ENCODE results near the gene ZNF346. TPM values are rescaled to one million over a fixed set of nuclear protein-coding genes. Genes with fewer than 3 reads are reported as not detected.

ZNF346 gene
- total RNA-seq, 5 donors from 2014 or later (not counting 1 experiment from before 2014, with no cell fraction given), result 22.8 to 25.7 (median 24.8) TPM

DNA sequence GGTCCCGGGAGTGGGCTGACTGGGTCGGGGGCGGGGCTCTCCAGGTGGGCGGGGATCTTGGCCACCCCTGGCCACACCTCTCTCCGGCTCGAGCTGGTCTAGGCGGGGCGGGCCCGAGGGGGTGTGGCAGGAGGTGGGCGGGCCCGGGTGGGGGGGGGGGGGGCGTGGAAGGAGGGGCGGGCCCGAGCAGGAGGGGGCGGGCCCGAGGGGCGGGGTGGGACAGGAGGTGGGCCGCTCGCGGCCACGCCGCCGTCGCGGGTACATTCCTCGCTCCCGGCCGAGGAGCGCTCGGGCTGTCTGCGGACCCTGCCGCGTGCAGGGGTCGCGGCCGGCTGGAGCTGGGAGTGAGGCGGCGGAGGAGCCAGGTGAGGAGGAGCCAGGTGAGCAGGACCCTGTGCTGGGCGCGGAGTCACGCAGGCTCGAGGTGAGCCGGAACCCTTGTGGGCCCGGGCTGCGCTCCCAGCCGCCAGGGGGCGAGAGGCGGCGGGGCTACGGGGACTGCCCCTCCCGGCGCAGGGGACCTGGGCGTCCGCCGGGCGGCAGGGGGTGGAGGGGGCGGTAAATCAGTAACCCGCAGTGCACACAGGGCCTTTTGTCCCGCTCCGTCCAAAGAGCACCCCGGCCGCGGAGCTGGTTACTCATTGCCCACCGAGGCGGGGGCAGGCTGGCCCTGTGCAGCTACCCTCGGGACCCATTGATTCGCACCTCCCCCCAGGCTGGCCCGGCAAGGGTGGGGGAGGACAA, 64.3 kb downstream of the ZNF346 start, which contains the start of gene FGFR4:
TSS of gene FGFR4 (plus strand) at position 262 of the 744 bp plus-strand sequence. CDS start 2,688 bp downstream, outside the sequence.
- Mint-ChIP-seq H3K36me3 (no peaks in the 10 kb centered on the region), H3K27me3 (peaks cover 5 to 13% of the 10 kb centered on the region in 2 donors), H3K9me3 (no peaks in the 10 kb centered on the region), H3K4me3 (peak within 1 kb of the TSS; percentile 65 to 72 (median 67)), H3K27ac (peak within 1 kb of the TSS; percentile 18 to 41), H3K4me1 (peaks cover 13 to 14% (median 14%) of the 10 kb centered on the region in 3 donors)
- H3K36me3 ChIP-seq (ENCODE audit: control insufficient read depth in 2 of 2, extremely low read depth in 1 of 2, insufficient read depth in 1 of 2, low read length in 1 of 2), result no peaks in the 10 kb centered on the region
- ATAC-seq (replicated peaks in 1 of 4) (peak; percentile 84 to 86 (median 84)), DNase-seq (peak; percentile 30 to 79 (median 60))
- no peak within 1 kb of the TSS for H3K27ac ChIP-seq (ENCODE audit: low read length)
- ChIA-PET CTCF (interaction anchor here in 1 of 2 donors (0.6 to 2.8 kb wide), 3 partner anchors 14 to 35 kb away, joined by 3 to 18 read pairs (median 4); no protein-coding TSS in a partner anchor), POLR2A (interaction anchor here in 1 of 2 donors (0.6 kb wide), 1 partner anchor 184 kb away, joined by 3 read pairs; no protein-coding TSS in a partner anchor)
- no peaks in the 10 kb centered on the region for H3K9me3 ChIP-seq
- peaks cover 0 to 45% of the 10 kb centered on the region in 2 experiments for H3K27me3 ChIP-seq (replicated peaks in 1 of 2; ENCODE audit: control insufficient read depth in 2 of 2, extremely low read depth in 1 of 2, insufficient read depth in 2 of 2, low read length in 1 of 2)
- H3K4me3 ChIP-seq (ENCODE audit: control insufficient read depth in 1 of 2, extremely low read depth in 1 of 2, low read length in 1 of 2), result peak within 1 kb of the TSS; percentile 41 to 57
- 2% methylated on average over 50 of the region's 68 CpGs for WGBS (ENCODE audit: insufficient coverage)
- H3K4me1 ChIP-seq (ENCODE audit: control insufficient read depth in 1 of 2, extremely low read depth in 1 of 2, insufficient read depth in 2 of 2, low read length in 2 of 2), result peaks cover 4 to 18% of the 10 kb centered on the region in 2 experiments

- WGBS (ENCODE audit: insufficient coverage), result 28% methylated on average over 17 of the region's 23 CpGs
- ATAC-seq (replicated peaks in 1 of 4) (no peak), DNase-seq (peak in 1 of 35 experiments; percentile 1)
- no peak overlapping the region for H3K27ac Mint-ChIP-seq
- no peaks in the 10 kb centered on the region for H3K36me3 ChIP-seq (ENCODE audit: control insufficient read depth in 2 of 2, extremely low read depth in 1 of 2, insufficient read depth in 1 of 2, low read length in 1 of 2)
- H3K9me3 Mint-ChIP-seq, result no peaks in the 10 kb centered on the region
- no peak overlapping the region for H3K27ac ChIP-seq (ENCODE audit: low read length)
- peaks cover 0 to 45% of the 10 kb centered on the region in 2 experiments for H3K27me3 ChIP-seq (replicated peaks in 1 of 2; ENCODE audit: control insufficient read depth in 2 of 2, extremely low read depth in 1 of 2, insufficient read depth in 2 of 2, low read length in 1 of 2)
- no peaks in the 10 kb centered on the region for H3K36me3 Mint-ChIP-seq
- peaks cover 4 to 18% of the 10 kb centered on the region in 2 experiments for H3K4me1 ChIP-seq (ENCODE audit: control insufficient read depth in 1 of 2, extremely low read depth in 1 of 2, insufficient read depth in 2 of 2, low read length in 2 of 2)
- no peaks in the 10 kb centered on the region for H3K9me3 ChIP-seq
- peak overlapping the region; percentile 34 to 72 (median 58) for H3K4me3 Mint-ChIP-seq
- peaks cover 5 to 13% of the 10 kb centered on the region in 2 donors for H3K27me3 Mint-ChIP-seq
- H3K4me1 Mint-ChIP-seq, result peaks cover 13 to 14% (median 14%) of the 10 kb centered on the region in 3 donors
- ChIA-PET CTCF (interaction anchor here (0.5 to 2.8 kb wide), 3 partner anchors 15 to 1194 kb away, joined by 3 to 18 read pairs (median 3); no protein-coding TSS in a partner anchor), POLR2A (interaction anchor here in 1 of 2 donors (0.6 kb wide), 1 partner anchor 183 kb away, joined by 3 read pairs; no protein-coding TSS in a partner anchor)
- H3K4me3 ChIP-seq (ENCODE audit: control insufficient read depth in 1 of 2, extremely low read depth in 1 of 2, low read length in 1 of 2), result peak overlapping the region; percentile 41 to 57
Measured at GRCh38 chr5:177087398-177088005, 65.0 kb downstream of the ZNF346 start.

- no peaks in the 10 kb centered on the region for H3K36me3 Mint-ChIP-seq
- Histone ChIP-seq H3K9me3 (no peaks in the 10 kb centered on the region), H3K4me3 (ENCODE audit: control insufficient read depth in 1 of 2, extremely low read depth in 1 of 2, low read length in 1 of 2) (no peak overlapping the region), H3K4me1 (ENCODE audit: control insufficient read depth in 1 of 2, extremely low read depth in 1 of 2, insufficient read depth in 2 of 2, low read length in 2 of 2) (peaks cover 4 to 18% of the 10 kb centered on the region in 2 experiments), H3K36me3 (ENCODE audit: control insufficient read depth in 2 of 2, extremely low read depth in 1 of 2, insufficient read depth in 1 of 2, low read length in 1 of 2) (no peaks in the 10 kb centered on the region), H3K27me3 (replicated peaks in 1 of 2; ENCODE audit: control insufficient read depth in 2 of 2, extremely low read depth in 1 of 2, insufficient read depth in 2 of 2, low read length in 1 of 2) (peaks cover 0 to 49% of the 10 kb centered on the region in 2 experiments), H3K27ac (ENCODE audit: low read length) (no peak overlapping the region)
- 77% methylated on average over 4 of the region's 5 CpGs for WGBS (ENCODE audit: insufficient coverage)
- H3K4me1 Mint-ChIP-seq, result peaks cover 13 to 14% (median 14%) of the 10 kb centered on the region in 3 donors
- peaks cover 5 to 13% of the 10 kb centered on the region in 2 donors for H3K27me3 Mint-ChIP-seq
- no peaks in the 10 kb centered on the region for H3K9me3 Mint-ChIP-seq
- CTCF ChIA-PET, result no interaction called here
- POLR2A ChIA-PET, result no interaction called here
- peak overlapping the region in 1 of 2 donors; percentile 23 for H3K27ac Mint-ChIP-seq
- no peak overlapping the region for H3K4me3 Mint-ChIP-seq
- no peak for DNase-seq
- ATAC-seq (replicated peaks in 1 of 4), result no peak
Measured at GRCh38 chr5:177089127-177089526, 66.6 kb downstream of the ZNF346 start.

DNA sequence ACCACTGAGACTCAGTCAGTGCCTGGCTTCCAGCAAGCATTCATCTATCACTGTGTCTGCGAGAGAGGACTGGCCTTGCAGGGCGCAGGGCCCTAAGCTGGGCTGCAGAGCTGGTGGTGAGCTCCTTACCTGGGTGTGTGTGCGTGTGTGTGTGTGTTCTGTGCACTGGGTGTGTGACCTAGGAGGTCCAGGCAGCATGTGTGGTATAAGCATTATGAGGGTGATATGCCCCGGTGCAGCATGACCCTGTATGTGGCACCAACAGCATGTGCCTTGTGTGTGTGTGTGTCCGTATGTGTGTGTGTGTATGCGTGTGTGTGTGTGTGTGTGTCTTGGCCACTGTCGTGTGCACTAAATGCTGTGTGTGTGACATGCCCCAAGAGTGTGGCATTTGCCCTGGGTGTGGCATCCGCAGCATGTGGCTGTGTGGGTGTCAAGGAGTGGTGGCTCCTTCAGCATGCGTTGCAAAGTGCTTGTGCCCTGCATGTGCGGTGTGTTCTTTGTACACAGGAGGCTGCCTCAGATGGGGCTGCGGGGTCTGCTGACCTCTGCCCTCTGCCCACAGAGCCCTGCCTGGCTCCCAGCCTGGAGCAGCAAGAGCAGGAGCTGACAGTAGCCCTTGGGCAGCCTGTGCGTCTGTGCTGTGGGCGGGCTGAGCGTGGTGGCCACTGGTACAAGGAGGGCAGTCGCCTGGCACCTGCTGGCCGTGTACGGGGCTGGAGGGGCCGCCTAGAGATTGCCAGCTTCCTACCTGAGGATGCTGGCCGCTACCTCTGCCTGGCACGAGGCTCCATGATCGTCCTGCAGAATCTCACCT, 67.5 kb downstream of the ZNF346 start:
- ChIA-PET POLR2A (no interaction called here), CTCF (no interaction called here)
- no peak overlapping the region for H3K4me3 Mint-ChIP-seq
- peaks cover 0 to 44% of the 10 kb centered on the region in 2 experiments for H3K27me3 ChIP-seq (replicated peaks in 1 of 2; ENCODE audit: control insufficient read depth in 2 of 2, extremely low read depth in 1 of 2, insufficient read depth in 2 of 2, low read length in 1 of 2)
- DNase-seq (no peak), ATAC-seq (replicated peaks in 1 of 4) (no peak)
- H3K4me1 Mint-ChIP-seq, result peaks cover 13 to 14% (median 14%) of the 10 kb centered on the region in 3 donors
- H3K4me3 ChIP-seq (ENCODE audit: control insufficient read depth in 1 of 2, extremely low read depth in 1 of 2, low read length in 1 of 2), result no peak overlapping the region
- H3K36me3 Mint-ChIP-seq, result no peaks in the 10 kb centered on the region
- no peaks in the 10 kb centered on the region for H3K9me3 Mint-ChIP-seq
- no peaks in the 10 kb centered on the region for H3K36me3 ChIP-seq (ENCODE audit: control insufficient read depth in 2 of 2, extremely low read depth in 1 of 2, insufficient read depth in 1 of 2, low read length in 1 of 2)
- 77% methylated on average over 20 of the region's 21 CpGs for WGBS (ENCODE audit: insufficient coverage)
- H3K27ac Mint-ChIP-seq, result no peak overlapping the region
- no peak overlapping the region for H3K27ac ChIP-seq (ENCODE audit: low read length)
- peaks cover 5 to 13% of the 10 kb centered on the region in 2 donors for H3K27me3 Mint-ChIP-seq
- H3K4me1 ChIP-seq (ENCODE audit: control insufficient read depth in 1 of 2, extremely low read depth in 1 of 2, insufficient read depth in 2 of 2, low read length in 2 of 2), result peaks cover 4 to 18% of the 10 kb centered on the region in 2 experiments
- H3K9me3 ChIP-seq, result no peaks in the 10 kb centered on the region

- Histone ChIP-seq H3K27ac (ENCODE audit: low read length) (no peak overlapping the region), H3K27me3 (replicated peaks in 1 of 2; ENCODE audit: control insufficient read depth in 2 of 2, extremely low read depth in 1 of 2, insufficient read depth in 2 of 2, low read length in 1 of 2) (peaks cover 0 to 44% of the 10 kb centered on the region in 2 experiments), H3K4me3 (ENCODE audit: control insufficient read depth in 1 of 2, extremely low read depth in 1 of 2, low read length in 1 of 2) (no peak overlapping the region), H3K36me3 (ENCODE audit: control insufficient read depth in 2 of 2, extremely low read depth in 1 of 2, insufficient read depth in 1 of 2, low read length in 1 of 2) (no peaks in the 10 kb centered on the region), H3K9me3 (no peaks in the 10 kb centered on the region), H3K4me1 (ENCODE audit: control insufficient read depth in 1 of 2, extremely low read depth in 1 of 2, insufficient read depth in 2 of 2, low read length in 2 of 2) (peaks cover 4 to 18% of the 10 kb centered on the region in 2 experiments)
- CTCF ChIA-PET, result no interaction called here
- POLR2A ChIA-PET, result no interaction called here
- peaks cover 12 to 14% (median 14%) of the 10 kb centered on the region in 3 donors for H3K4me1 Mint-ChIP-seq
- 97% methylated on average over 6 of the region's 13 CpGs for whole genome bisulfite sequencing (ENCODE audit: insufficient coverage)
- H3K27ac Mint-ChIP-seq, result no peak overlapping the region
- H3K9me3 Mint-ChIP-seq, result no peaks in the 10 kb centered on the region
- H3K36me3 Mint-ChIP-seq, result no peaks in the 10 kb centered on the region
- DNase-seq (no peak), ATAC-seq (replicated peaks in 1 of 4) (no peak)
- no peak overlapping the region for H3K4me3 Mint-ChIP-seq
- peaks cover 5 to 13% of the 10 kb centered on the region in 2 donors for H3K27me3 Mint-ChIP-seq
Measured at GRCh38 chr5:177090813-177091212, 68.3 kb downstream of the ZNF346 start.

Data from T-cell (primary cell).